Ovary (tissue), 10 donors: ENCODE data around the gene CMTM5. TPM values are rescaled to one million over a fixed set of nuclear protein-coding genes. Genes with fewer than 3 reads are reported as not detected.

ENCODE experiments used
- DNase-seq, 5 donors: peaks; one replicate each; pipeline ENCODE4 v3.0.0-alpha.2; 2019 to 2020
- H3K27ac ChIP-seq, 2 donors: fragments of 200-600 bp; one replicate each; pipeline versions ENCODE4 v1.5.1 to v1.8.0; 2019 to 2022
- H3K27me3 ChIP-seq: fragments of 200-600 bp; one replicate; pipeline ENCODE4 v1.8.0; 2022
- H3K36me3 ChIP-seq: fragments of 200-600 bp; sonication (generic); one replicate; pipeline ENCODE4 v1.5.1; 2019
- H3K4me1 ChIP-seq: one replicate; pipeline ENCODE4 v1.8.1; 2013; ENCODE audit warnings: mild to moderate bottlenecking, moderate library complexity; ENCODE audit not compliant: insufficient read depth
- H3K4me3 ChIP-seq: fragments of 200-600 bp; sonication (generic); one replicate; pipeline ENCODE4 v1.5.1; 2017
- H3K9me3 ChIP-seq, 2 donors: fragments of 200-600 bp in 1 of 2; sonication (generic) in 1 of 2; one replicate each; pipeline versions ENCODE4 v1.5.1 to v1.8.1; 2013 to 2019; ENCODE audit warnings: mild to moderate bottlenecking in 1 of 2, moderate library complexity in 1 of 2
- EP300 ChIP-seq: sonication (generic); formaldehyde crosslinking; IDR thresholded peaks from one replicate; pipeline ENCODE4 v1.6.1; 2017; ENCODE audit warnings: antibody characterized with exemption
- POLR2A ChIP-seq: fragments of 450-650 bp; IDR thresholded peaks from one replicate; pipeline ENCODE4 v1.6.1; 2017; ENCODE audit warnings: antibody characterized with exemption, mild to moderate bottlenecking, moderate library complexity
- WGBS, 3 donors: extraction: QIAGEN DNeasy Blood & Tissue Kit in 1 of 3; methylation state at CpG; one replicate each; pipeline versions ENCODE4 v1.1.5 to v1.1.7; 2013 to 2017; 5-methylcytosine and 5-hydroxymethylcytosine counted together
- intact Hi-C, 4 donors: fragments of 100-400 bp; cut with DNase I; formaldehyde crosslinking; loops; one replicate each; pipeline versions ENCODE4 v1.11.0 to v1.15.1; 2022 to 2023
- long read RNA-seq, 3 donors: library from polyadenylated mRNA in 2 of 3; unstranded in 2 of 3; transcript quantifications; one replicate each; pipeline ENCODE4 v2.0.0 and lab custom pipeline, GENCODE V29; 2021 to 2026
- polyA plus RNA-seq, 2 donors: library from polyadenylated mRNA; stranded (reverse); fragments of 200-250 nt in 1 of 2; fragments of 350-450 nt in 1 of 2; fragmentation: Illumina TruSeq in 1 of 2; extraction: RNeasy Lipid Tissue Mini Kit (QIAGEN cat#74804) in 1 of 2; gene quantifications; one replicate each; pipeline ENCODE4 v1.2.3, GENCODE V29; 2013 to 2014
- total RNA-seq, 7 donors: library from RNA; depleted of rRNA in 2 of 7; stranded (reverse); fragments of >200 nt in 2 of 7; fragmentation: NEBNext Ultra II Directional in 3 of 7; extraction: Animal tissue kit (Norgen Biotek cat#: 25700) in 3 of 7; gene quantifications; one replicate each; pipeline versions ENCODE4 v1.1.0 to v1.2.4, GENCODE V29; 2016 to 2023
- TF ChIP-seq, protein P1 (sequence below), 3 donors: fragments of 450-650 bp in 2 of 3; fragments of 200-600 bp in 1 of 3; IDR thresholded peaks; one replicate each; pipeline versions ENCODE4 v1.5.1 to v1.8.0; 2016 to 2022; ENCODE audit warnings: antibody characterized with exemption in 3 of 3, mild to moderate bottlenecking in 1 of 3
- donor health status: DM: no; HTN: no; CAD: no; lungs with moderate emphysema.
- donor health status: DM: no; HTN: no; CAD: no.
- donor health status: Bipolar disorder and iron deficiency.
- donor health status: DM: yes; HTN: yes; CAD: no.
- donor health status: DM: no; HTN: no; CAD: no.
- donor health status: DM: yes; HTN: yes; CAD: no.

CMTM5 gene, protein sequence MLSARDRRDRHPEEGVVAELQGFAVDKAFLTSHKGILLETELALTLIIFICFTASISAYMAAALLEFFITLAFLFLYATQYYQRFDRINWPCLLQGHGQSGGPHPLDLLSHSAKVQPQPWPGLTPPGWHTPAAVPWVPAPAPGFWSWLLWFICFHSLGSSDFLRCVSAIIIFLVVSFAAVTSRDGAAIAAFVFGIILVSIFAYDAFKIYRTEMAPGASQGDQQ
- total RNA-seq: under 1 TPM in 1 of 7 donors, not detected in 6; 0.48 TPM
- 1 to 10 TPM in 1 of 2 donors, under 1 TPM in 1; 0.16 to 1.1 TPM for polyA plus RNA-seq
- long read RNA-seq, donor 1: 0 reads
- long read RNA-seq, donor 2: 0 reads
- long read RNA-seq, donor 3: 0 reads

DNA sequence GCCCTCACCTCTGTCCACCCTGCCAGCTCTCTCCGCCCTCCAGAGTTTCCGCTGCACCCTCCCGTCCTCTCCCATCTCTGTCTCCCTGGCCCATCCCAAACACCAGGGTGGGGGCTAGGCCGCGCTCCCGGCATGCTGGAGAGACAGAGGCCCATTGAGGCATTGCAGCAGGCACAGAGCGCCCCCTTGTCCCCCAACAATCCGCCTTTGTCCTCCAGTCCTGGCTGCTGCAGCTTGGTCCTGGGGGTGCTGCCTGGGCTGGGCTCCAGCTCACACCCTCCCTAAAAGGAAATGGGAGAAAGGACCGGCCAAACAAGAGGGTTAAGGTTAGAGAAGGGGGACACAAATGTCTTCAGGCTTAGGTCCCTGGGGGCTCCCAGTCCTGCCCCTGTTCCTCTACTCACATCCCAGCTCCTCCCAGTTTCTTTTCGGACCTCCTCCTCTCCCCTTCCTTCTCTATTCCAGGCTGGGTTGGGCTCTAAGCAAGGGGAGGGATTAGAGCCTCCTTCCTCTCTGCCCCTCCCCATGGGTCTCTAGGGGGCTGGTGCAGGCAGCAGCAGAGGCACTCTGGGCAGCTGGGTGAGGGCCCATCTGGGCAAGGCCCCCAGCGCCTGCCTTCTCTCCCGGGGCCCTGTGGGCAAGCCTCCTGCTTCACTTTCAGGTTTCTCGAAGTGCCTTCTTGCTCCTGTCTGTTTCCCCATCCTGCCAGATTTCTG lies at the start of gene CMTM5:
Gene CMTM5, plus strand, starts transcription at position 565 of the 716 bp plus-strand sequence. CDS start 206 bp downstream, outside the sequence.
- Histone ChIP-seq H3K27ac (no peak within 1 kb of the TSS), H3K4me1 (no peaks in the 10 kb centered on the region), H3K9me3 (no peaks in the 10 kb centered on the region), H3K27me3 (no peaks in the 10 kb centered on the region), H3K36me3 (no peaks in the 10 kb centered on the region), H3K4me3 (no peak within 1 kb of the TSS)
- TF ChIP-seq POLR2A (no peak), EP300 (no peak)
- TF ChIP-seq, protein P1, sequence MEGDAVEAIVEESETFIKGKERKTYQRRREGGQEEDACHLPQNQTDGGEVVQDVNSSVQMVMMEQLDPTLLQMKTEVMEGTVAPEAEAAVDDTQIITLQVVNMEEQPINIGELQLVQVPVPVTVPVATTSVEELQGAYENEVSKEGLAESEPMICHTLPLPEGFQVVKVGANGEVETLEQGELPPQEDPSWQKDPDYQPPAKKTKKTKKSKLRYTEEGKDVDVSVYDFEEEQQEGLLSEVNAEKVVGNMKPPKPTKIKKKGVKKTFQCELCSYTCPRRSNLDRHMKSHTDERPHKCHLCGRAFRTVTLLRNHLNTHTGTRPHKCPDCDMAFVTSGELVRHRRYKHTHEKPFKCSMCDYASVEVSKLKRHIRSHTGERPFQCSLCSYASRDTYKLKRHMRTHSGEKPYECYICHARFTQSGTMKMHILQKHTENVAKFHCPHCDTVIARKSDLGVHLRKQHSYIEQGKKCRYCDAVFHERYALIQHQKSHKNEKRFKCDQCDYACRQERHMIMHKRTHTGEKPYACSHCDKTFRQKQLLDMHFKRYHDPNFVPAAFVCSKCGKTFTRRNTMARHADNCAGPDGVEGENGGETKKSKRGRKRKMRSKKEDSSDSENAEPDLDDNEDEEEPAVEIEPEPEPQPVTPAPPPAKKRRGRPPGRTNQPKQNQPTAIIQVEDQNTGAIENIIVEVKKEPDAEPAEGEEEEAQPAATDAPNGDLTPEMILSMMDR (IDR thresholded peaks at IDR 0.05): no peak
- WGBS, 3 donors: 45 to 57% (median 57%) methylated on average over 13 of the region's 13 CpGs
- DNase-seq: no peak
- intact Hi-C loops: loop anchor here (5.0 to 10.0 kb wide), 3 partner anchors 49 to 112 kb away; no protein-coding TSS in a partner anchor

DNA sequence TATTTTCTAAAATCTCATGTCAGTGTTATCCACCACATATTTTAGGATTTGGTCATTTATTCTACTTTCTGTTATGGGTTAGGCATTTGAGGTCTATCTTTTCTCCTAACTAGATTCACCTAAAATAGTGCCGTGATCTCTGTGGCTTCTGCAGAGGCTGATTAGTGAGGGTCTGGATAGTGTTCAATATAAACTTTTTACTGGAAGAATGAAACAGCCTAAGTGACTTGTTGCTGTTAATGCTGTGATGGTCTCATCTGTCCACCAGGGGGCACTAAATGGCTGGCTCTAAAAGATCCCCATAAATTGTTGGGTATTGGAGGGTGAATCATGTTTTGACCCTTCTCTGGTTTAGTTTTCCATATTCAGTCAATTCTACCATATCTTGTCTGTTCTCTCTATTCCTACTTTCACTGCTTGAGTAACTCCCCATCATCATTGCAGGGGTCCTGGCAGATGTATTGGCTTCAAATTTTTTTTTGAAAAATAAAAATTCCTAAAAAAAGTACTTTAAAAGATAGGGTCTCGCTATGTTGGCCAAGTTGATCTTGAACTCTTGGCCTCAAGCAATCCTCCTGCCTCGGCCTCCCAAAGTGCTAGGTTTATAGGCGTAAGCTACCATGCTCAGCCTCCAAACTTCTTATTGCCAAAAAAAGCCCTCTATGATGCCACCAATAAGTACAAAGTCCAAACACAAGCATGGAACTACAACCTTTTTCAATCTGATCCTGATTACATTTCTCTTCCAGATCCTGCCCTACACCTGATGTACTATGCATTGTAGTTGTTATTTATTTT lies 48.7 kb upstream of the CMTM5 start:
- intact Hi-C loops: loop anchor here (5.0 to 10.0 kb wide), 6 partner anchors 49 to 237 kb away; partner anchors contain the start of genes NGDN (in 3 of the 4), CMTM5 (in 2 of the 4), AP1G2 (in 1 of the 4) and THTPA (in 1 of the 4)
- no peak overlapping the region for H3K27ac ChIP-seq
- no peaks in the 10 kb centered on the region for H3K36me3 ChIP-seq
- no peaks in the 10 kb centered on the region for H3K9me3 ChIP-seq
- H3K27me3 ChIP-seq: no peaks in the 10 kb centered on the region
- WGBS, 3 donors: 12 to 18% (median 14%) methylated on average over 4 of the region's 4 CpGs
- DNase-seq: peak in 4 of 5 donors; percentile 59 to 84 (median 66)
- no peak for TF ChIP-seq POLR2A
- no peak for TF ChIP-seq EP300
- TF ChIP-seq, protein P1 (IDR thresholded peaks at IDR 0.05): peak; percentile 68 to 85 (median 83)
- H3K4me3 ChIP-seq: no peak overlapping the region
- peaks cover 2% of the 10 kb centered on the region for H3K4me1 ChIP-seq

DNA sequence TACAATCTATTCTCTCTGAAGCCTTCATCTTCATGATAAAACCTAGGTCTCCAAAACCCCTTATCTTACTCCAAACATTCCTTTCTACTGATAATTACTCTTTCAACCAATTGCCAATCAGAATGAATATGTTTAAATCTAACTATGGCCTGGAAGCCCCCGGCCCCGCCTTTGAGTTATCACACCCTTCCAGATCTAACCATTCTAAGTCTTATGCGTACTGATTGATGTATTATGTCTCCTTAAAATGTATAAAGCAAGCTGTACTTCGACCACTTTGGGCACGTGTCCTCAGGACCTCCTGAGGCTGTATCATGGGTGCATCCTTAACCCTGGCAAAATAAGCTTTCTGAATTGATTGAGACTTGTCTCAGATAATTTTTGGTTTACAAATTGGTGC lies 41.2 kb upstream of the CMTM5 start:
- no peaks in the 10 kb centered on the region for H3K27me3 ChIP-seq
- intact Hi-C loops: no loop called here
- TF ChIP-seq POLR2A (no peak), EP300 (no peak)
- TF ChIP-seq, protein P1 (IDR thresholded peaks at IDR 0.05): no peak
- DNase-seq: no peak
- H3K9me3 ChIP-seq: no peaks in the 10 kb centered on the region
- no peaks in the 10 kb centered on the region for H3K36me3 ChIP-seq
- H3K4me1 ChIP-seq: no peaks in the 10 kb centered on the region
- H3K27ac ChIP-seq: no peak overlapping the region
- WGBS, 3 donors: 81 to 90% (median 83%) methylated on average over 5 of the region's 5 CpGs
- H3K4me3 ChIP-seq: no peak overlapping the region
